Heart right ventricle (tissue), 16 donors: Measurements from ENCODE around the gene DARS1. TPM values are rescaled to one million over a fixed set of nuclear protein-coding genes. Genes with fewer than 3 reads are reported as not detected.

Source experiments
- ATAC-seq, 8 donors: fragments of 200-7000 bp; cut with Tn5 transposase; one replicate each; pipeline ENCODE4 v1.9.1; 2020; ENCODE audit warnings: mild to moderate bottlenecking in 8 of 8, moderate library complexity in 8 of 8, moderate number of reproducible peaks in 1 of 8
- DNase-seq, 2 donors: peaks; one replicate each; pipeline ENCODE4 v3.0.0-alpha.2; 2020
- H3K27ac ChIP-seq, 10 donors: fragments of 200-600 bp; sonication (generic) in 2 of 10; one replicate each; pipeline versions ENCODE4 v1.5.0 to v1.8.0; 2020 to 2022; ENCODE audit warnings: mild to moderate bottlenecking in 3 of 10
- H3K27me3 ChIP-seq, 7 donors: fragments of 200-600 bp; one replicate each; pipeline ENCODE4 v1.8.0; 2021 to 2022; ENCODE audit warnings: mild to moderate bottlenecking in 2 of 7
- H3K36me3 ChIP-seq, 9 donors: fragments of 200-600 bp; sonication (generic) in 1 of 9; one replicate each; pipeline versions ENCODE4 v1.5.0 to v1.8.0; 2020 to 2022; ENCODE audit warnings: mild to moderate bottlenecking in 2 of 9
- H3K4me1 ChIP-seq, 9 donors: fragments of 200-600 bp; sonication (generic) in 1 of 9; one replicate each; pipeline versions ENCODE4 v1.5.0 to v1.8.0; 2020 to 2022; ENCODE audit warnings: mild to moderate bottlenecking in 4 of 9
- H3K4me3 ChIP-seq, 10 donors: fragments of 200-600 bp; sonication (generic) in 2 of 10; one replicate each; pipeline versions ENCODE4 v1.5.0 to v1.8.0; 2020 to 2022; ENCODE audit warnings: mild to moderate bottlenecking in 7 of 10, moderate library complexity in 2 of 10
- H3K9me3 ChIP-seq, 11 donors: fragments of 200-600 bp in 10 of 11; sonication (generic) in 2 of 11; one replicate each; pipeline versions ENCODE4 v1.5.0 to v1.8.0; 2013 to 2022; ENCODE audit warnings: mild to moderate bottlenecking in 2 of 11, control low read depth in 1 of 11, moderate library complexity in 1 of 11
- CTCF ChIP-seq, 9 donors: fragments of 200-600 bp; sonication (generic) in 2 of 9; IDR thresholded peaks; one replicate each; pipeline versions ENCODE4 v1.5.0 to v1.8.0; 2021 to 2022; ENCODE audit warnings: antibody characterized with exemption in 9 of 9, mild to moderate bottlenecking in 5 of 9, moderate library complexity in 1 of 9
- WGBS, 2 donors: extraction: QIAGEN DNeasy Blood & Tissue Kit; methylation state at CpG; one replicate each; pipeline ENCODE4 v1.1.7; 2013; ENCODE audit warnings: inconsistent platforms in 1 of 2; 5-methylcytosine and 5-hydroxymethylcytosine counted together
- intact Hi-C, 10 donors: fragments of 100-400 bp; cut with DNase I; formaldehyde crosslinking; loops; one replicate each; pipeline versions ENCODE4 v1.11.1 to v1.14.2; 2022
- polyA plus RNA-seq, 2 donors: library from polyadenylated mRNA; stranded (reverse); fragments of 200-250 nt; gene quantifications; one replicate each; pipeline ENCODE4 v1.2.3, GENCODE V29; 2013
- total RNA-seq, 10 donors: library from RNA; stranded (reverse); fragmentation: NEBNext Ultra II Directional in 3 of 10; extraction: Animal tissue kit (Norgen Biotek cat#: 25700) in 3 of 10; gene quantifications; one replicate each; pipeline versions ENCODE4 v1.2.1 to v1.2.4, GENCODE V29; 2021 to 2023
- donor health status: Arrhythmogenic right ventricular cardiomyopathy.
- donor health status: ischemic (EF 13 %, LVEDD 7.1; RV severe dilation, severe dysfunction).
- donor health status: healthy with polysubstance abuse.
- donor health status: DM: no; HTN: yes; CAD: no.
- donor health status: DM: no; HTN: no; CAD: no.
- donor health status: ischemic (EF 25% LVEDD 6.9; RV normal size, moderate dysfunction).
- donor health status: ischemic (EF 25% LVEDD 5.7; RV mildly dilated, moderate dysfunction).
- donor health status: healthy.
- donor health status: DM: yes; HTN: yes; CAD: no.
- donor health status: Ischemic cardiomyopathy.
- donor health status: ischemic (EF 35%, LVEDD 5.7; RV mildly dilated, moderate dysfunction).
- donor health status: nonischemic (EF 11% LVEDD 7.7; RV severe dilation, severe dysfunction).
- donor health status: DM: yes; HTN: yes; CAD: no.
- donor health status: PGD.
- donor health status: ischemic (EF 29% LVEDD 5.4; RV normal size, mild dysfunction).
- donor health status: nonischemic (EF 23%, LVEDD 6.1; RV moderate dilation, normal function).

DARS1 gene
- total and polyA plus RNA-seq, 12 donors, result 47.8 to 136 (median 65.7) TPM

- Histone ChIP-seq H3K4me1 (peaks cover 0 to 24% (median 14%) of the 10 kb centered on the region in 9 donors), H3K4me3 (peak overlapping the region; percentile 58 to 95 (median 75)), H3K9me3 (no peaks in the 10 kb centered on the region), H3K27ac (peak overlapping the region in 9 of 10 donors; percentile 68 to 90 (median 81)), H3K27me3 (no peaks in the 10 kb centered on the region), H3K36me3 (peaks cover 0 to 26% (median 0%) of the 10 kb centered on the region in 9 donors)
- peak; percentile 25 to 66 (median 42) for ATAC-seq
- intact Hi-C loops, result no loop called here
- no peak for TF ChIP-seq CTCF (IDR thresholded peaks at IDR 0.05)
- DNase-seq, result peak; percentile 22 to 32
- 2 to 3% methylated on average over 26 of the region's 26 CpGs for WGBS, 2 donors
These were observed 109.8 kb downstream of the DARS1 start for GRCh38 chr2:135875491-135876065.

GRCh38 chr2:135874777-135875365 lies 110.6 kb downstream of the DARS1 start:
- no peak for ATAC-seq
- 86 to 88% methylated on average over 19 of the region's 19 CpGs for WGBS, 2 donors
- Histone ChIP-seq H3K27me3 (no peaks in the 10 kb centered on the region), H3K4me1 (peaks cover 0 to 24% (median 14%) of the 10 kb centered on the region in 9 donors), H3K36me3 (peaks cover 0 to 33% (median 0%) of the 10 kb centered on the region in 9 donors), H3K9me3 (no peaks in the 10 kb centered on the region), H3K27ac (peak overlapping the region in 1 of 10 donors; percentile 90), H3K4me3 (peak overlapping the region in 5 of 10 donors; percentile 70 to 95 (median 79))
- no peak for TF ChIP-seq CTCF (IDR thresholded peaks at IDR 0.05)
- intact Hi-C loops, result no loop called here
- no peak for DNase-seq

- H3K27me3 ChIP-seq, result no peaks in the 10 kb centered on the region
- peaks cover 0 to 18% (median 4%) of the 10 kb centered on the region in 9 donors for H3K4me1 ChIP-seq
- WGBS, 2 donors, result 96% methylated on average over 1 of the region's 1 CpG
- H3K27ac ChIP-seq, result no peak overlapping the region
- ATAC-seq, result no peak
- DNase-seq, result no peak
- H3K36me3 ChIP-seq, result peaks cover 0 to 76% (median 12%) of the 10 kb centered on the region in 9 donors
- H3K9me3 ChIP-seq, result no peaks in the 10 kb centered on the region
- intact Hi-C loops, result no loop called here
- H3K4me3 ChIP-seq, result no peak overlapping the region
- no peak for TF ChIP-seq CTCF (IDR thresholded peaks at IDR 0.05)
These were observed 114.9 kb downstream of the DARS1 start for GRCh38 chr2:135870571-135870970.

GRCh38 chr2:135863233-135863632 lies 122.2 kb downstream of the DARS1 start:
- intact Hi-C loops, result no loop called here
- Histone ChIP-seq H3K4me1 (no peaks in the 10 kb centered on the region), H3K36me3 (peaks cover 0 to 100% (median 18%) of the 10 kb centered on the region in 9 donors), H3K4me3 (no peak overlapping the region), H3K9me3 (no peaks in the 10 kb centered on the region), H3K27ac (no peak overlapping the region), H3K27me3 (no peaks in the 10 kb centered on the region)
- ATAC-seq (no peak), DNase-seq (no peak)
- WGBS, 2 donors, result 88% methylated on average over 6 of the region's 6 CpGs
- no peak for TF ChIP-seq CTCF (IDR thresholded peaks at IDR 0.05)
